SK-N-SH treated with all-trans-retinoic acid at 6 μM for 48 hours (cell line): ENCODE measurements around the gene POLR2F.
A peak's percentile ranks its signal among the peaks of the same experiment; 100 is the strongest.

Experiments
- ATAC-seq: fragments of 200-7000 bp; cut with Tn5 transposase; 3 replicates; pipeline ENCODE4 v1.9.1; 2020; ENCODE audit warnings: mild to moderate bottlenecking, moderate library complexity
- ARNTL ChIP-seq: fragments of 450-650 bp; formaldehyde crosslinking; IDR thresholded peaks from 2 replicates; pipeline ENCODE4 v1.5.0; 2020; ENCODE audit warnings: low read depth, mild to moderate bottlenecking, moderate library complexity, borderline replicate concordance
- BACH2 ChIP-seq: fragments of 250-450 bp; sonication (Bioruptor Pico); IDR thresholded peaks from 2 replicates; pipeline ENCODE4 v1.9.0; 2021; ENCODE audit warnings: mild to moderate bottlenecking, borderline replicate concordance
- CREB5 ChIP-seq: fragments of 250-450 bp; sonication (Bioruptor Pico); IDR thresholded peaks from 2 replicates; pipeline ENCODE4 v1.5.1; 2020; ENCODE audit warnings: low read depth, mild to moderate bottlenecking, moderate library complexity
- CSDC2 ChIP-seq: fragments of 250-450 bp; sonication (Bioruptor Pico); IDR thresholded peaks from 2 replicates; pipeline ENCODE4 v1.5.0; 2020; ENCODE audit warnings: mild to moderate bottlenecking, moderate library complexity
- CSRNP3 ChIP-seq: fragments of 250-450 bp; sonication (Bioruptor Pico); IDR thresholded peaks from 2 replicates; pipeline ENCODE4 v1.5.1; 2021; ENCODE audit warnings: mild to moderate bottlenecking, moderate library complexity
- ESRRG ChIP-seq: fragments of 250-450 bp; sonication (Bioruptor Pico); IDR thresholded peaks from 2 replicates; pipeline ENCODE4 v1.6.1; 2021; ENCODE audit warnings: mild to moderate bottlenecking
- GLIS3 ChIP-seq: fragments of 250-450 bp; sonication (Bioruptor Pico); IDR thresholded peaks from 2 replicates; pipeline ENCODE4 v1.5.0; 2020; ENCODE audit warnings: mild to moderate bottlenecking, moderate library complexity
- ISL1 ChIP-seq: fragments of 250-450 bp; sonication (Bioruptor Pico); IDR thresholded peaks from 2 replicates; pipeline ENCODE4 v2.1.2; 2022; ENCODE audit warnings: mild to moderate bottlenecking, moderate library complexity
- OSR1 ChIP-seq: fragments of 250-450 bp; sonication (Bioruptor Pico); IDR thresholded peaks from 2 replicates; pipeline ENCODE4 v1.8.0; 2022; ENCODE audit warnings: moderate library complexity, mild to moderate bottlenecking, inconsistent platforms
- PPARA ChIP-seq: fragments of 250-450 bp; sonication (Bioruptor Pico); IDR thresholded peaks from 2 replicates; pipeline ENCODE4 v1.5.0; 2020; ENCODE audit warnings: mild to moderate bottlenecking, borderline replicate concordance
- RARB ChIP-seq: fragments of 250-450 bp; sonication (Bioruptor Pico); IDR thresholded peaks from 2 replicates; pipeline ENCODE4 v1.8.0; 2021; ENCODE audit warnings: mild to moderate bottlenecking, moderate library complexity
- SNAI2 ChIP-seq: fragments of 250-450 bp; sonication (Bioruptor Pico); IDR thresholded peaks from 2 replicates; pipeline ENCODE4 v1.5.0; 2020; ENCODE audit warnings: mild to moderate bottlenecking, moderate library complexity
- TCF4 ChIP-seq: fragments of 250-450 bp; sonication (Bioruptor Pico); IDR thresholded peaks from 2 replicates; pipeline ENCODE4 v1.8.0; 2021; ENCODE audit warnings: mild to moderate bottlenecking, moderate library complexity, borderline replicate concordance
- TOX ChIP-seq: fragments of 250-450 bp; sonication (Bioruptor Pico); IDR thresholded peaks from 2 replicates; pipeline ENCODE4 v1.8.0; 2021; ENCODE audit warnings: mild to moderate bottlenecking, moderate library complexity, borderline replicate concordance
- ZC3H10 ChIP-seq: fragments of 250-450 bp; sonication (Bioruptor Pico); IDR thresholded peaks from 2 replicates; pipeline ENCODE4 v1.5.1; 2021; ENCODE audit warnings: mild to moderate bottlenecking, moderate library complexity
- ZFP3 ChIP-seq: fragments of 250-450 bp; sonication (Bioruptor Pico); IDR thresholded peaks from 2 replicates; pipeline ENCODE4 v1.5.0; 2020; ENCODE audit warnings: mild to moderate bottlenecking, moderate library complexity
- ZFP30 ChIP-seq: fragments of 450-650 bp; formaldehyde crosslinking; IDR thresholded peaks from 2 replicates; pipeline ENCODE4 v1.5.0; 2022; ENCODE audit warnings: mild to moderate bottlenecking, moderate library complexity
- ZNF565 ChIP-seq: fragments of 450-650 bp; formaldehyde crosslinking; conservative IDR thresholded peaks from 2 replicates; pipeline ENCODE4 v1.5.0; 2020; ENCODE audit warnings: low read depth, mild to moderate bottlenecking, moderate library complexity
- TF ChIP-seq, protein P1 (sequence below): fragments of 250-450 bp; sonication (Bioruptor Pico); IDR thresholded peaks from 2 replicates; pipeline ENCODE4 v1.8.0; 2021; ENCODE audit warnings: low read depth, mild to moderate bottlenecking, moderate library complexity, borderline replicate concordance
- TF ChIP-seq, protein P2 (sequence below): fragments of 250-450 bp; sonication (Bioruptor Pico); IDR thresholded peaks from 2 replicates; pipeline ENCODE4 v1.5.0; 2020; ENCODE audit warnings: mild to moderate bottlenecking, moderate library complexity

POLR2F gene

DNA sequence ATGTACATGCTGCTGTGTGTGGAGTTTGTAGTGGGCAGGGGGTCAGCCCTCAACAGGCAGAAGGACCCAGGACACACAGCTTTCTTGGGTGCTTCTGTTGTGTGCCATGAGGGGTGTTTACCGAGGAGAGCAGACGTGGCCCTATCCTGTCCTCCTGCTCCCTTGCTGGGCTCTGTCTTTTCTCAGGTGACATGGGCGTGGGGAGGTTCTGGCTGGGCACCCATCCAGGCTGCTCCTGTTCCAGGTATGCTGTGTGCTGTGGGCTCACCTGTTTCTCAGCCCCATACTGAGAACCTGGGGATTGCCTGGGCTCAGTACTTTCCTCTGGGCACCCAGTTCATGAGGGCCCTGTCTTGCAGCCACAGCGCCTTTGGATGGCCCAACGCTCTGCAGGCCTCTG is 24.1 kb upstream of the POLR2F start:
- TF ChIP-seq BACH2 (CRISPR knock-in tag) (no peak), ARNTL (CRISPR knock-in tag) (no peak), SNAI2 (CRISPR knock-in tag) (no peak), CSRNP3 (CRISPR knock-in tag) (no peak), ZC3H10 (CRISPR knock-in tag) (no peak), ZFP3 (CRISPR knock-in tag) (no peak), ZFP30 (CRISPR knock-in tag) (no peak), TCF4 (no peak), OSR1 (no peak), RARB (CRISPR knock-in tag) (no peak), CSDC2 (no peak), CREB5 (CRISPR knock-in tag) (no peak), ESRRG (CRISPR knock-in tag) (no peak), PPARA (CRISPR knock-in tag) (no peak), TOX (CRISPR knock-in tag) (no peak), GLIS3 (no peak)
- TF ChIP-seq, protein P1, sequence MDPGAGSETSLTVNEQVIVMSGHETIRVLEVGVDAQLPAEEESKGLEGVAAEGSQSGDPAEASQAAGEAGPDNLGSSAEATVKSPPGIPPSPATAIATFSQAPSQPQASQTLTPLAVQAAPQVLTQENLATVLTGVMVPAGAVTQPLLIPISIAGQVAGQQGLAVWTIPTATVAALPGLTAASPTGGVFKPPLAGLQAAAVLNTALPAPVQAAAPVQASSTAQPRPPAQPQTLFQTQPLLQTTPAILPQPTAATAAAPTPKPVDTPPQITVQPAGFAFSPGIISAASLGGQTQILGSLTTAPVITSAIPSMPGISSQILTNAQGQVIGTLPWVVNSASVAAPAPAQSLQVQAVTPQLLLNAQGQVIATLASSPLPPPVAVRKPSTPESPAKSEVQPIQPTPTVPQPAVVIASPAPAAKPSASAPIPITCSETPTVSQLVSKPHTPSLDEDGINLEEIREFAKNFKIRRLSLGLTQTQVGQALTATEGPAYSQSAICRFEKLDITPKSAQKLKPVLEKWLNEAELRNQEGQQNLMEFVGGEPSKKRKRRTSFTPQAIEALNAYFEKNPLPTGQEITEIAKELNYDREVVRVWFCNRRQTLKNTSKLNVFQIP (CRISPR knock-in tag), result no peak
- TF ChIP-seq, protein P2, sequence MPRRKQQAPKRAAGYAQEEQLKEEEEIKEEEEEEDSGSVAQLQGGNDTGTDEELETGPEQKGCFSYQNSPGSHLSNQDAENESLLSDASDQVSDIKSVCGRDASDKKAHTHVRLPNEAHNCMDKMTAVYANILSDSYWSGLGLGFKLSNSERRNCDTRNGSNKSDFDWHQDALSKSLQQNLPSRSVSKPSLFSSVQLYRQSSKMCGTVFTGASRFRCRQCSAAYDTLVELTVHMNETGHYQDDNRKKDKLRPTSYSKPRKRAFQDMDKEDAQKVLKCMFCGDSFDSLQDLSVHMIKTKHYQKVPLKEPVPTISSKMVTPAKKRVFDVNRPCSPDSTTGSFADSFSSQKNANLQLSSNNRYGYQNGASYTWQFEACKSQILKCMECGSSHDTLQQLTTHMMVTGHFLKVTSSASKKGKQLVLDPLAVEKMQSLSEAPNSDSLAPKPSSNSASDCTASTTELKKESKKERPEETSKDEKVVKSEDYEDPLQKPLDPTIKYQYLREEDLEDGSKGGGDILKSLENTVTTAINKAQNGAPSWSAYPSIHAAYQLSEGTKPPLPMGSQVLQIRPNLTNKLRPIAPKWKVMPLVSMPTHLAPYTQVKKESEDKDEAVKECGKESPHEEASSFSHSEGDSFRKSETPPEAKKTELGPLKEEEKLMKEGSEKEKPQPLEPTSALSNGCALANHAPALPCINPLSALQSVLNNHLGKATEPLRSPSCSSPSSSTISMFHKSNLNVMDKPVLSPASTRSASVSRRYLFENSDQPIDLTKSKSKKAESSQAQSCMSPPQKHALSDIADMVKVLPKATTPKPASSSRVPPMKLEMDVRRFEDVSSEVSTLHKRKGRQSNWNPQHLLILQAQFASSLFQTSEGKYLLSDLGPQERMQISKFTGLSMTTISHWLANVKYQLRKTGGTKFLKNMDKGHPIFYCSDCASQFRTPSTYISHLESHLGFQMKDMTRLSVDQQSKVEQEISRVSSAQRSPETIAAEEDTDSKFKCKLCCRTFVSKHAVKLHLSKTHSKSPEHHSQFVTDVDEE (CRISPR knock-in tag), result no peak
- no peak for ATAC-seq

GRCh38 chr22:37930270-37930951 is 23.1 kb upstream of the POLR2F start:
- no peak for TF ChIP-seq ISL1 (CRISPR knock-in tag)
- no peak for TF ChIP-seq ARNTL (CRISPR knock-in tag)
- TF ChIP-seq TOX (CRISPR knock-in tag), result no peak
- no peak for TF ChIP-seq BACH2 (CRISPR knock-in tag)
- TF ChIP-seq, protein P1 (CRISPR knock-in tag), result no peak
- TF ChIP-seq ESRRG (CRISPR knock-in tag), result no peak
- no peak for TF ChIP-seq ZFP3 (CRISPR knock-in tag)
- TF ChIP-seq ZC3H10 (CRISPR knock-in tag), result no peak
- no peak for TF ChIP-seq CSRNP3 (CRISPR knock-in tag)
- no peak for TF ChIP-seq ZNF565 (CRISPR knock-in tag)
- peak; percentile 19; the same call in 2 of the 3 replicates for ATAC-seq
